ENCODE data around the gene KIR3DL2.
"Not testable (repeated sequence)": the region's sequence is repeated elsewhere in the genome, so short reads cannot be mapped to it uniquely, and the experiment has no call there.

DNA sequence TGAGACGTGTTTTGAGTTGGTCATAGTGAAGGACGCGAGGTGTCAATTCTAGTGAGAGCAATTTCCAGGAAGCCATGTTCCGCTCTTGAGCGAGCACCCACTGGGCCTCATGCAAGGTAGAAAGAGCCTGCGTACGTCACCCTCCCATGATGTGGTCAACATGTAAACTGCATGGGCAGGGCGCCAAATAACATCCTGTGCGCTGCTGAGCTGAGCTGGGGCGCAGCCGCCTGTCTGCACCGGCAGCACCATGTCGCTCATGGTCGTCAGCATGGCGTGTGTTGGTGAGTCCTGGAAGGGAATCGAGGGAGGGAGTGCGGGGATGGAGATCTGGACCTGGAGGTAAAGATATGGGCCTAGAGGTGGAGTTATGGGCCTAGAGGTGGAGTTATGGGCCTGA is 34.0 kb upstream of the KIR3DL2 start, which contains the start of gene KIR3DL1:
- TF ChIP-seq, protein P1, sequence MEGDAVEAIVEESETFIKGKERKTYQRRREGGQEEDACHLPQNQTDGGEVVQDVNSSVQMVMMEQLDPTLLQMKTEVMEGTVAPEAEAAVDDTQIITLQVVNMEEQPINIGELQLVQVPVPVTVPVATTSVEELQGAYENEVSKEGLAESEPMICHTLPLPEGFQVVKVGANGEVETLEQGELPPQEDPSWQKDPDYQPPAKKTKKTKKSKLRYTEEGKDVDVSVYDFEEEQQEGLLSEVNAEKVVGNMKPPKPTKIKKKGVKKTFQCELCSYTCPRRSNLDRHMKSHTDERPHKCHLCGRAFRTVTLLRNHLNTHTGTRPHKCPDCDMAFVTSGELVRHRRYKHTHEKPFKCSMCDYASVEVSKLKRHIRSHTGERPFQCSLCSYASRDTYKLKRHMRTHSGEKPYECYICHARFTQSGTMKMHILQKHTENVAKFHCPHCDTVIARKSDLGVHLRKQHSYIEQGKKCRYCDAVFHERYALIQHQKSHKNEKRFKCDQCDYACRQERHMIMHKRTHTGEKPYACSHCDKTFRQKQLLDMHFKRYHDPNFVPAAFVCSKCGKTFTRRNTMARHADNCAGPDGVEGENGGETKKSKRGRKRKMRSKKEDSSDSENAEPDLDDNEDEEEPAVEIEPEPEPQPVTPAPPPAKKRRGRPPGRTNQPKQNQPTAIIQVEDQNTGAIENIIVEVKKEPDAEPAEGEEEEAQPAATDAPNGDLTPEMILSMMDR (conservative IDR thresholded peaks at IDR 0.05; ENCODE audit: low read depth, low read length) = not testable (repeated sequence)
- not testable (repeated sequence) for TF ChIP-seq MAZ (IDR thresholded peaks at IDR 0.05; ENCODE audit: borderline replicate concordance, low read depth, low read length); RAD21 (IDR thresholded peaks at IDR 0.05; ENCODE audit: low read length)
